GM12891 (cell line): Measurements from ENCODE around the gene ELOVL5.

ENCODE experiments used
- POLR2A ChIP-seq: IDR thresholded peaks from 2 replicates; pipeline ENCODE4 v1.6.1; 2011; ENCODE audit warnings: low read depth, low read length, control low read depth
- POLR2AphosphoS5 ChIP-seq: IDR thresholded peaks from 2 replicates; pipeline ENCODE4 v1.6.1; 2011; ENCODE audit warnings: low read depth, low read length, control low read depth
- TAF1 ChIP-seq: IDR thresholded peaks from 2 replicates; pipeline ENCODE4 v1.6.1; 2011; ENCODE audit warnings: low read depth, low read length, control low read depth

DNA sequence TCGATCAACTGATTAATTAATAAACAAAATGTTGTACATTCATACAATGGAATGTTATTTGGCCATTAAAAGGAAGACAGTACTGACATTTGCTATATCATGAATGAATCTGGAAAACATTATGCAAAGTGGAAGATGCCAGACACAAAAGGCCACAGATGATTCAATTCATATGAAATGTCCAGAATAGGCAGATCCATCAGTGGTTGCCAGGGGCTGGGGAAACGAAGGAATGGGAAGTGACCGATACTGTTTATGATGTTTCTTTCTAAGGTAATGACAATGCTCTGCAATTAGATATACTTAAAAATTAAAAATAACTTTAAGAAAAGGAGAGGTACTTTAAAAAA is 37.2 kb downstream of the ELOVL5 start:
- TF ChIP-seq POLR2A (no peak), TAF1 (no peak), POLR2AphosphoS5 (no peak)
